Glutamatergic neuron (in vitro differentiated cells): ENCODE results near the gene QDPR. TPM values are rescaled to one million over a fixed set of nuclear protein-coding genes. Genes with fewer than 3 reads are reported as not detected.
A peak's percentile ranks its signal among the peaks of the same experiment; 100 is the strongest.

Experiments used
- DNase-seq: peaks from one replicate; pipeline ENCODE4 v3.0.0; 2022
- H3K27ac Mint-ChIP-seq: one replicate; pipeline ENCODE4 v1.8.0; 2020; ENCODE audit warnings: mild to moderate bottlenecking, mixed read lengths, inconsistent platforms; ENCODE audit not compliant: unreplicated experiment
- H3K27me3 Mint-ChIP-seq: one replicate; pipeline ENCODE4 v1.8.0; 2020; ENCODE audit warnings: mild to moderate bottlenecking, moderate library complexity, mixed read lengths, inconsistent platforms; ENCODE audit not compliant: unreplicated experiment
- H3K36me3 Mint-ChIP-seq: one replicate; pipeline ENCODE4 v1.8.0; 2020; ENCODE audit warnings: mild to moderate bottlenecking, mixed read lengths, inconsistent platforms; ENCODE audit not compliant: unreplicated experiment
- H3K4me1 Mint-ChIP-seq: one replicate; pipeline ENCODE4 v1.8.0; 2020; ENCODE audit warnings: mild to moderate bottlenecking, low read depth, mixed read lengths, inconsistent platforms; ENCODE audit not compliant: unreplicated experiment
- H3K4me3 Mint-ChIP-seq: one replicate; pipeline ENCODE4 v1.8.0; 2020; ENCODE audit warnings: mild to moderate bottlenecking, mixed read lengths, inconsistent platforms; ENCODE audit not compliant: unreplicated experiment
- H3K9me3 Mint-ChIP-seq: one replicate; pipeline ENCODE4 v1.8.0; 2020; ENCODE audit warnings: mild to moderate bottlenecking, moderate library complexity, mixed read lengths, inconsistent platforms; ENCODE audit not compliant: unreplicated experiment
- total RNA-seq: library from RNA; stranded (reverse); fragmentation: NEBNext Ultra II Directional; extraction: Animal tissue kit (Norgen Biotek cat#: 25700); gene quantifications from one replicate; pipeline ENCODE4 v1.2.1, GENCODE V29; 2021; ENCODE audit not compliant: unreplicated experiment
- TF ChIP-seq, protein P1 (sequence below): fragments of 200-600 bp; sonication (generic); IDR thresholded peaks from one replicate; pipeline ENCODE4 v1.5.0; 2021; ENCODE audit not compliant: partially characterized antibody, unreplicated experiment

Gene QDPR
- total RNA-seq, 1 donor from 2014 or later = 31.6 TPM

DNA sequence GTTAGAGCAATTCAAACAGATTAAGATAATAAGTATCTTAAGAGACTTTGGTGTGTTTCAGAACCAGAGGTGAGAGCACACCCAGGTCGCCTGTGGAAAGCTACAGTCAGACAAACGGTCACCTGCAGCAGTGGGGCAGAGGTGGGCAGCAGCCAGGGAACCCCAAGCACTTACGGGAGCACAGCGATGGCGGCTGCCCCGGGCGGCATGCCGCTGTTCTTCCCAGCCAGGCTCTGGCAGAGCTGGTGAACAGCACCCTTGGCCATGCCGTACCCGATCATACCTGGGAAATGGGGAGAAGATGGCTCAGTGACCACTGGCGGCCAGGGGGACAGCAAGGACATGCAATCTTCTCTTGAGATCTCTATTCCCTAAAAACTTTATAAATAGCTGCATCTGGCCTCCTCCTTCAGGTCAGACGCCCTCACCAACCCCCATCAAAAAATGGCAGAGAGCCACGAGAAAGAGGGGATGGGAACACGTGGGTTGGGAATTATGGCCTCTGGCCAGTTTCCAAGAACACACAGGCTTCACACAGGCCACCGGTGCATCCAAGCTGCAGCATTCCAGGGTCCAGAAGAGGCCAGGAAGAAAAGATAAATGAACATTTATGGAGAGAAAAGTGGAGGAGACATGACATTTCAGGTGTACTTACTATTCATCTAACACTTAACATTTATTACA, 19.7 kb downstream of the QDPR start:
- Mint-ChIP-seq H3K36me3 (no peaks in the 10 kb centered on the region), H3K4me1 (peaks cover 17% of the 10 kb centered on the region), H3K4me3 (no peak overlapping the region), H3K27ac (no peak overlapping the region), H3K9me3 (peaks cover 2% of the 10 kb centered on the region), H3K27me3 (peaks cover 2% of the 10 kb centered on the region)
- TF ChIP-seq, protein P1, sequence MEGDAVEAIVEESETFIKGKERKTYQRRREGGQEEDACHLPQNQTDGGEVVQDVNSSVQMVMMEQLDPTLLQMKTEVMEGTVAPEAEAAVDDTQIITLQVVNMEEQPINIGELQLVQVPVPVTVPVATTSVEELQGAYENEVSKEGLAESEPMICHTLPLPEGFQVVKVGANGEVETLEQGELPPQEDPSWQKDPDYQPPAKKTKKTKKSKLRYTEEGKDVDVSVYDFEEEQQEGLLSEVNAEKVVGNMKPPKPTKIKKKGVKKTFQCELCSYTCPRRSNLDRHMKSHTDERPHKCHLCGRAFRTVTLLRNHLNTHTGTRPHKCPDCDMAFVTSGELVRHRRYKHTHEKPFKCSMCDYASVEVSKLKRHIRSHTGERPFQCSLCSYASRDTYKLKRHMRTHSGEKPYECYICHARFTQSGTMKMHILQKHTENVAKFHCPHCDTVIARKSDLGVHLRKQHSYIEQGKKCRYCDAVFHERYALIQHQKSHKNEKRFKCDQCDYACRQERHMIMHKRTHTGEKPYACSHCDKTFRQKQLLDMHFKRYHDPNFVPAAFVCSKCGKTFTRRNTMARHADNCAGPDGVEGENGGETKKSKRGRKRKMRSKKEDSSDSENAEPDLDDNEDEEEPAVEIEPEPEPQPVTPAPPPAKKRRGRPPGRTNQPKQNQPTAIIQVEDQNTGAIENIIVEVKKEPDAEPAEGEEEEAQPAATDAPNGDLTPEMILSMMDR = no peak
- no peak for DNase-seq

DNA sequence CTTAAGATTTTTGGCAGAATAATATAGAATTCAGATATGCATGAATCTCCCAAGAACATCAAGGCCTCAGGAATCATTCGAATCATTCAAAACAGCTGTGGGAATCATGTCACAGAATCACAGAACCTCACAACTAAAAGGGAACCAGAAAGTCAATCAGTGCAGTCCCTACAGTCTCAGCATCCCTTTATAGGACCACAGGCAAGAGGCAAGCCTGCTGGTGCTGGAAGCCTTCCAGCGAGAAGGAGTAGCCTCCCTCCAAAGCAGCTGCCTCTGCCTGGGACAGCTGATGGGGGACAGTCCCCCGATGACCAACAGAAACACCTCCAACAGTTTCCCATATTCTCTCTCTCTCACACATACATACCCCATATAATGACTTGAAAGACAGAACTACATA, 20.7 kb downstream of the QDPR start:
- no peaks in the 10 kb centered on the region for H3K36me3 Mint-ChIP-seq
- peaks cover 2% of the 10 kb centered on the region for H3K9me3 Mint-ChIP-seq
- no peak overlapping the region for H3K27ac Mint-ChIP-seq
- peaks cover 2% of the 10 kb centered on the region for H3K27me3 Mint-ChIP-seq
- TF ChIP-seq, protein P1 = no peak
- DNase-seq = no peak
- no peak overlapping the region for H3K4me3 Mint-ChIP-seq
- peaks cover 17% of the 10 kb centered on the region for H3K4me1 Mint-ChIP-seq

DNA sequence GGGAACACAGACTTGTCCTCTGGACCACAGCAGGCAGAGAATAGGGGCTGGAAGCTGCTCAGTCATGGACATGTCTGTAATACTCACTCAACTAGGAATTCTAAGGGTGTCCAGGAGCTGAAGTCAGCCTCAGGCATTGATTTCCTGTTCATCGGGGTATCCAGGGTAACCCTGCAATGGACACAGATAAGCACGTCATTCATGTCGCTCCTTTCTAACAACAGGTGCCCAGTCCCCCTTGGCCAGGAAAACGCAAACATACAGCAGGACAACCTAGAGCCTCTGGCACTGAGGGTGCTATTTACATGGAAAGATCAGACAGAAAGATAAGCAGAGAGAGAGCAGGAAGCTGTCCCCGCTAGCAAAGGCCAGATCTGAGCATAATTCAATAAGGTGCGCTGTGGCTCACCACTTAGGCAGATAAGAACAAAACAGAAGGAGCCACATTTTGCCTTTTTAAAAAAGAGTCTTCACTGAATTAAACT, 21.3 kb downstream of the QDPR start:
- Mint-ChIP-seq H3K36me3 (no peaks in the 10 kb centered on the region), H3K4me1 (peaks cover 17% of the 10 kb centered on the region), H3K27me3 (peaks cover 2% of the 10 kb centered on the region), H3K9me3 (peaks cover 2% of the 10 kb centered on the region), H3K27ac (peak overlapping the region; percentile 41), H3K4me3 (no peak overlapping the region)
- TF ChIP-seq, protein P1 = no peak
- no peak for DNase-seq

DNA sequence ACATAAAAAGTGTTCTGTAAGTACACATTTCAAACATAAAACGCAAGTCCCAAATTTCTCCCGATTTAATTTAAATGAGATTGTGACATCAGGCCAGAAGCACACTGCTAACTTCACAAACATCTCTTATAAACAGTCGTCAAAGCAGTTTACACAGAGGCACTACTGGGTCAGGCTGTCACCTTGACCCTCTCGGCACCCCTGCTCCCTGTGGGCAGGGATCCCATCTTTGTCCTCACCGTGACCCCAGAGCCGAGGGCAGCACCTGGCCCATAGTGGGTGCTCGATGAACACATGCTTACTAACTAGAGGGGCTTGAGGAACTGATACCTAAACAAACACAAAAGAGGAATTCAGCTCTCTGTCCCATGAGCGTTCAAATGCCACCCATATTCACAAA, 22.2 kb downstream of the QDPR start:
- Mint-ChIP-seq H3K36me3 (no peaks in the 10 kb centered on the region), H3K27ac (no peak overlapping the region), H3K9me3 (peaks cover 3% of the 10 kb centered on the region), H3K4me1 (peaks cover 16% of the 10 kb centered on the region), H3K27me3 (peaks cover 2% of the 10 kb centered on the region), H3K4me3 (no peak overlapping the region)
- TF ChIP-seq, protein P1 = no peak
- DNase-seq = no peak

DNA sequence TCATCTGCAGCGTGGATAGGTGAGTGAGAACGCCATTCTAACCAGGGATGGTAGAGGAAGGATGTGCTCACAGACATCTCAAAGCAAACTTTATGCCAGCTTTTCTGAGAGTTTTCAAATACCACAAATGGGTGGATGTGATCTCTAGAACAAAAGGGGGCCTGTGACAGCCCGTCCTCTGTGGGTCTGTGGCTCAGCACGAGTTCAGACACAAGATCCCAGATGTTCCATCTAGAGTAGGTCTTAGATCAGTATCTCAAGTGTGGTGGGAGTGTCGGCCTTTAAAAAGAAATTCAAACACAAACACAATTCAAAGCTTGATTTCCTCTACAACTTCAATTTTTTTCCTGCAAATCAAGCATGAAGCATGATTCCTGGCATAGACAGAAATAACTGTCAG, 22.8 kb downstream of the QDPR start:
- DNase-seq = no peak
- peaks cover 3% of the 10 kb centered on the region for H3K9me3 Mint-ChIP-seq
- no peak overlapping the region for H3K4me3 Mint-ChIP-seq
- H3K27ac Mint-ChIP-seq = no peak overlapping the region
- peaks cover 10% of the 10 kb centered on the region for H3K4me1 Mint-ChIP-seq
- TF ChIP-seq, protein P1 = no peak
- H3K27me3 Mint-ChIP-seq = no peaks in the 10 kb centered on the region
- no peaks in the 10 kb centered on the region for H3K36me3 Mint-ChIP-seq
